Liver (tissue), 9 donors: ENCODE results near the gene GNG12. TPM values are rescaled to one million over a fixed set of nuclear protein-coding genes. Genes with fewer than 3 reads are reported as not detected.
A peak's percentile ranks its signal among the peaks of the same experiment; 100 is the strongest.

Experiments
- DNase-seq: peaks from one replicate; pipeline ENCODE4 v3.0.0-alpha.2; 2017; ENCODE audit warnings: low spot score
- H3K27ac ChIP-seq, 2 donors: one replicate each; pipeline ENCODE4 v1.7.0; 2013; ENCODE audit warnings: inconsistent platforms in 2 of 2, low read length in 2 of 2, control low read depth in 1 of 2, low read depth in 1 of 2, mild to moderate bottlenecking in 1 of 2
- H3K27me3 ChIP-seq, 4 donors: one replicate each; pipeline versions ENCODE4 v1.6.1 to v1.7.0; 2013; ENCODE audit warnings: low read length in 3 of 4, inconsistent platforms in 1 of 4, mild to moderate bottlenecking in 1 of 4, moderate library complexity in 1 of 4; ENCODE audit not compliant: control insufficient read depth in 4 of 4, insufficient read depth in 4 of 4
- H3K36me3 ChIP-seq, 4 donors: one replicate each; pipeline versions ENCODE4 v1.6.1 to v1.7.0; 2013; ENCODE audit warnings: low read length in 3 of 4, mild to moderate bottlenecking in 3 of 4, low read depth in 1 of 4, moderate library complexity in 1 of 4; ENCODE audit not compliant: control insufficient read depth in 4 of 4, insufficient read depth in 3 of 4
- H3K4me1 ChIP-seq, 4 donors: one replicate each; pipeline versions ENCODE4 v1.6.1 to v1.7.0; 2013; ENCODE audit warnings: low read length in 3 of 4, mild to moderate bottlenecking in 3 of 4, moderate library complexity in 1 of 4; ENCODE audit not compliant: control insufficient read depth in 4 of 4, insufficient read depth in 4 of 4
- H3K4me3 ChIP-seq, 3 donors: one replicate each; pipeline versions ENCODE4 v1.6.1 to v1.7.0; 2013; ENCODE audit warnings: low read length in 3 of 3, control low read depth in 1 of 3, low read depth in 1 of 3, mild to moderate bottlenecking in 1 of 3
- H3K9ac ChIP-seq, 2 donors: one replicate each; pipeline ENCODE4 v1.7.0; 2013; ENCODE audit warnings: low read length in 2 of 2, mild to moderate bottlenecking in 2 of 2, moderate library complexity in 2 of 2, control low read depth in 1 of 2, low read depth in 1 of 2
- H3K9me3 ChIP-seq, 4 donors: one replicate each; pipeline versions ENCODE4 v1.6.1 to v1.7.0; 2013; ENCODE audit warnings: low read length in 3 of 4; ENCODE audit not compliant: control insufficient read depth in 4 of 4
- ATF3 ChIP-seq: IDR thresholded peaks from 2 replicates; pipeline ENCODE4 v1.6.1; 2016; ENCODE audit warnings: antibody characterized with exemption
- CTCF ChIP-seq: fragments of 150-350 bp; IDR thresholded peaks from 2 replicates; pipeline ENCODE4 v1.5.1; 2017; ENCODE audit warnings: improper control_type of control experiment, low read depth, low read length; ENCODE audit not compliant: missing input control
- EGR1 ChIP-seq, 2 donors: IDR thresholded peaks; 2 replicates each; pipeline ENCODE4 v1.6.1; 2016 to 2018; ENCODE audit warnings: antibody characterized with exemption in 2 of 2, low read depth in 2 of 2
- FOXA1 ChIP-seq: IDR thresholded peaks from 2 replicates; pipeline ENCODE4 v1.6.1; 2016; ENCODE audit warnings: antibody characterized with exemption
- FOXA2 ChIP-seq: IDR thresholded peaks from 2 replicates; pipeline ENCODE4 v1.6.1; 2016; ENCODE audit warnings: antibody characterized with exemption
- GABPA ChIP-seq, 2 donors: IDR thresholded peaks in 1 of 2; conservative IDR thresholded peaks in 1 of 2; 2 replicates each; pipeline ENCODE4 v1.6.1; 2016; ENCODE audit warnings: antibody characterized with exemption in 2 of 2, mild to moderate bottlenecking in 1 of 2, moderate library complexity in 1 of 2
- HNF4A ChIP-seq, 2 donors: conservative IDR thresholded peaks; 2 replicates each; pipeline ENCODE4 v1.6.1; 2016; ENCODE audit warnings: antibody characterized with exemption in 2 of 2, mild to moderate bottlenecking in 2 of 2
- HNF4G ChIP-seq: IDR thresholded peaks from 2 replicates; pipeline ENCODE4 v1.6.1; 2016; ENCODE audit warnings: antibody characterized with exemption
- JUND ChIP-seq, 2 donors: IDR thresholded peaks; 2 replicates each; pipeline ENCODE4 v1.6.1; 2016; ENCODE audit warnings: antibody characterized with exemption in 2 of 2
- MAX ChIP-seq: IDR thresholded peaks from 2 replicates; pipeline ENCODE4 v1.6.1; 2016; ENCODE audit warnings: antibody characterized with exemption
- NR2F2 ChIP-seq: IDR thresholded peaks from 2 replicates; pipeline ENCODE4 v1.6.1; 2016; ENCODE audit warnings: antibody characterized with exemption
- RAD21 ChIP-seq, 2 donors: IDR thresholded peaks; 2 replicates each; pipeline ENCODE4 v1.6.1; 2016; ENCODE audit warnings: antibody characterized with exemption in 2 of 2, mild to moderate bottlenecking in 2 of 2
- REST ChIP-seq: IDR thresholded peaks from 2 replicates; pipeline ENCODE4 v1.6.1; 2016; ENCODE audit warnings: antibody characterized with exemption, mild to moderate bottlenecking
- RXRA ChIP-seq, 2 donors: IDR thresholded peaks; 2 replicates each; pipeline ENCODE4 v1.6.1; 2017 to 2018; ENCODE audit warnings: antibody characterized with exemption in 2 of 2, mild to moderate bottlenecking in 1 of 2
- SP1 ChIP-seq: IDR thresholded peaks from 2 replicates; pipeline ENCODE4 v1.6.1; 2018; ENCODE audit warnings: antibody characterized with exemption, mild to moderate bottlenecking
- TAF1 ChIP-seq: conservative IDR thresholded peaks from 2 replicates; pipeline ENCODE4 v1.6.1; 2016; ENCODE audit warnings: antibody characterized with exemption, mild to moderate bottlenecking
- YY1 ChIP-seq: IDR thresholded peaks from 2 replicates; pipeline ENCODE4 v1.6.1; 2016; ENCODE audit warnings: antibody characterized with exemption, mild to moderate bottlenecking
- ZBTB33 ChIP-seq: IDR thresholded peaks from 2 replicates; pipeline ENCODE4 v1.6.1; 2016; ENCODE audit warnings: antibody characterized with exemption
- WGBS: extraction: QIAGEN DNeasy Blood & Tissue Kit; methylation state at CpG from one replicate; pipeline ENCODE4 v1.1.7; 2013; 5-methylcytosine and 5-hydroxymethylcytosine counted together
- polyA plus RNA-seq, 2 donors: library from polyadenylated mRNA; stranded (reverse) in 1 of 2; unstranded in 1 of 2; fragments of 200-250 nt in 1 of 2; fragments of >200 nt in 1 of 2; fragmentation: Nextera tagmentation in 1 of 2; extraction: Ambion mirVana in 1 of 2; gene quantifications; one replicate each; pipeline versions ENCODE4 v1.2.1 to v1.2.3, GENCODE V29; 2013 to 2015
- total RNA-seq, 2 donors: library from RNA; depleted of rRNA; stranded (reverse); fragments of >200 nt; gene quantifications; one replicate each; pipeline ENCODE4 v1.2.3, GENCODE V29; 2014
- donor health status: healthy.
- donor health status: healthy.
- donor health status: healthy.
- donor health status: healthy.
- donor health status: healthy.

GNG12 gene
- total and polyA plus RNA-seq, 4 donors, result 15.4 to 26.1 (median 19.7) TPM

GRCh38 chr1:67748630-67749029 lies 84.6 kb downstream of the GNG12 start:
- Histone ChIP-seq H3K27me3 (no peaks in the 10 kb centered on the region), H3K4me3 (peak overlapping the region in 2 of 3 donors; percentile 29 to 44), H3K4me1 (peaks cover 7 to 31% (median 27%) of the 10 kb centered on the region in 4 donors), H3K9me3 (no peaks in the 10 kb centered on the region), H3K27ac (peak overlapping the region; percentile 87 to 88), H3K36me3 (no peaks in the 10 kb centered on the region), H3K9ac (peak overlapping the region; percentile 28 to 75)
- WGBS, result 7% methylated on average over 2 of the region's 2 CpGs
- TF ChIP-seq REST, result peak; percentile 84
- TF ChIP-seq ZBTB33, result no peak
- no peak for TF ChIP-seq FOXA1
- TF ChIP-seq MAX, result peak; percentile 67
- no peak for TF ChIP-seq HNF4G
- TF ChIP-seq YY1, result peak; percentile 48
- TF ChIP-seq EGR1 (IDR thresholded peaks at IDR 0.05; ENCODE audit: low read depth in 2 of 2), result no peak
- peak; percentile 86 for TF ChIP-seq TAF1
- peak; percentile 73 for TF ChIP-seq SP1
- TF ChIP-seq JUND (IDR thresholded peaks at IDR 0.05), result no peak
- TF ChIP-seq ATF3, result no peak
- peak; percentile 5 for TF ChIP-seq FOXA2
- peak; percentile 54 to 67 for TF ChIP-seq RAD21 (IDR thresholded peaks at IDR 0.05)
- peak; percentile 39 for TF ChIP-seq NR2F2
- TF ChIP-seq HNF4A (conservative IDR thresholded peaks at IDR 0.05), result peak; percentile 31 to 55
- peak; percentile 58 to 63 for TF ChIP-seq RXRA (IDR thresholded peaks at IDR 0.05)
- no peak for TF ChIP-seq GABPA (IDR thresholded peaks at IDR 0.05 in 1 of 2, conservative IDR thresholded peaks at IDR 0.05 in 1 of 2)
- no peak for TF ChIP-seq CTCF
- no peak for DNase-seq
